Measurements from ENCODE around the gene FICD.

- TF ChIP-seq EP300 (IDR thresholded peaks at IDR 0.05; ENCODE audit: low read depth) (no peak), CTCF (IDR thresholded peaks at IDR 0.05) (no peak), POLR2A (IDR thresholded peaks at IDR 0.05) (no peak), POLR2AphosphoS5 (IDR thresholded peaks at IDR 0.05) (no peak)
Measured at GRCh38 chr12:108543652-108544051, 28.6 kb downstream of the FICD start.
